ENCODE measurements around the gene POLR2C.

Gene POLR2C

DNA sequence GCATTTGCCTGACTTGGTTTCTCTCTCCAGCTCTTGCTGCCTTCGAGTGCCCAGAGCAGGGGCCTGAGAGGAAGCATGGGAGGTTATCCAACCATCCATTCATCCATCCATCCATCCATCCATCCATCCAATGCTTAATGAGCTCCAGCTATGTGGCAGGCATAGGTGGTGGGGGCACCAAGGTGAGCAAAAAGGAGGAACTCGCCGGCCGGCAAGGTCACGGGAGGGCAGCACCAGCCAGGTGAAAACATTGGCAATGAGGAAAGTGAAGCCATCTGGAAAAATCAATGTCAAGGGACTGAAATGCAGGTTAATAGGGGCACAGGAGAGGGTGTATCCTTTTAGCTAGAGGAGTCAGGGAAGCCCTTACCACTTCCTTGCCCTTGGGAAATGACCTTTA is 42.0 kb downstream of the POLR2C start:
- no peak for FAIRE-seq

DNA sequence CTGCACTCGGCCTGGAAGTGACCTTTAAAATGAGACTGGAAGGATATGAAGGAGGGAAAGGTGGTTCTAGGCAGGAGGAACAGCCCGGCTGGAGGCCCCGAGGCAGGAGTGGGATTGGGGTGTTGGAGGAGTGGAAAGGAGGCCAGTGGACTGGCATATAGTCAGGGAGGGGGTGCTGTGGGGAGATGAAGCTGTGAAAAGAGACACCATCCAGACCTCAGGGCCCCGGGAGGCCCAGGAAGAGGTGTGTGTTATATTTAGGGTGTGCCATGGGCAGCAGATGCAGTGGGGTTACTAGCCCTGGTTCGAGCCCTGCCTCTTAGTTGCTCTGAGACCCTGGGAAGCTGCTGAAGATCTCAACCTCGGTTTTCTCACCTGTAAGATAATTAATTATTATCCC is 42.7 kb downstream of the POLR2C start:
- no peak for FAIRE-seq

DNA sequence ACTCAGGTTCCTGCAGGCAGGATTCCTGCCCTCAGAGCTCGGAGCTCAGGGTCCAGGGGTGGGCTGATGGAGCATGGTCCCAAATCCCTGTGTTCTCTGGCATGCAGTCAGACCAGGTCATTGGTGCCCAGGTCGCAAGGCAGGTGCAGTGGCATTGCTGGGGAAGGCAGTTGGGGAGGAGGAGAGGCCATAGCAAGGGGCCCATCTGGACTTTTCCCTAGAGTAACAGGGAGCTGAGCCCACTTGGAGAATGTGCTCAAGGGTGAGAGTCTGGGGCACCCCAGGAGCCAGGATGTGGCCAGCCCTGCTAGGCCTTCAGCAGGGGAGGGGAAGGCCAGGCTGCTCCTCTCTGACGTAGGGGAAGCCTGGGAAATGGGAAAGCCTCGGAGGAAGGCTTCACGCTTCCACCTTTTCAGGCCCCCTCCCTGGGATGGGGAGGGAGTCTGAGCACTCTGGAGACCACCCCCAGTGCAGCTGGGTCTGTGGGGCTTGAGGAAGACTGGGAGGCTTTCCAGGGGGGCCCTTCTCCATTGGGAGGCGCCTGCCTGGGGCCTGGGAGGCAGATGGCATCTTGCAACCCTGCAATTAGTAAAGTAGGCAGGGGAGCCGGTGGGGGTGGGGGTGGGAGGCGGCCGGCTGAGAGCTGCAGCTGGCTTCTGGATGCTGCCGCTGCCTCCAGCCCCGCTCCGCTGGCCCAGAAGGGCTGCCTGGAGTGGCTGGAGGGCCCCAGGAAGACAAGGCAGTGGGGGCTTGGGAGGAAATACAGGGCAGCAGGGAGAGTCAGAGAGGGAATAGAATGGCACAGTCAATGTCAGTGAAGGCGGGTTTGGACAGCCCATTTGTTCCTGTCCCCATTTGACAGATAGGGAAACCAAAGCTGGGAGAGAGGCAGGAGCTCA is 44.9 kb downstream of the POLR2C start:
- FAIRE-seq: no peak

DNA sequence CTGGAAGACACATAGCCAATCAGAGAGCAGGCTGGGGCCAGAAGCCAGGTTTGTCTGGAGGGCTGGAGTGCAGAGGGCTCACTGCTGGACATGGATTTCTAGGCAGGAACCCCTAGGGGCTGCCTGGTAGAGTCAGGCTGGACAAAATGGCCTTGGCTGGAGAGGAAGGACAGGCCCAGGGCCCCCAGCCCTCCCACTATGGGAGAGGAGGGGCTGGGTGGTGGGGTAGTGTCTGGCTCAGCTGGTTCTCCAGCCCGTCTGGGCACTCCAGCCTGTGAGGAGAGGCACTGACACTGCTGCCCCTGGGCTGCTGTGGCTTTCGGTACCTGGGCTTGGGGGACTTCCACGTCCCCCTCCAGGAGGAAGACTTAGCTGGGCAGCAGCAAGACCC is 45.6 kb downstream of the POLR2C start:
- no peak for FAIRE-seq

DNA sequence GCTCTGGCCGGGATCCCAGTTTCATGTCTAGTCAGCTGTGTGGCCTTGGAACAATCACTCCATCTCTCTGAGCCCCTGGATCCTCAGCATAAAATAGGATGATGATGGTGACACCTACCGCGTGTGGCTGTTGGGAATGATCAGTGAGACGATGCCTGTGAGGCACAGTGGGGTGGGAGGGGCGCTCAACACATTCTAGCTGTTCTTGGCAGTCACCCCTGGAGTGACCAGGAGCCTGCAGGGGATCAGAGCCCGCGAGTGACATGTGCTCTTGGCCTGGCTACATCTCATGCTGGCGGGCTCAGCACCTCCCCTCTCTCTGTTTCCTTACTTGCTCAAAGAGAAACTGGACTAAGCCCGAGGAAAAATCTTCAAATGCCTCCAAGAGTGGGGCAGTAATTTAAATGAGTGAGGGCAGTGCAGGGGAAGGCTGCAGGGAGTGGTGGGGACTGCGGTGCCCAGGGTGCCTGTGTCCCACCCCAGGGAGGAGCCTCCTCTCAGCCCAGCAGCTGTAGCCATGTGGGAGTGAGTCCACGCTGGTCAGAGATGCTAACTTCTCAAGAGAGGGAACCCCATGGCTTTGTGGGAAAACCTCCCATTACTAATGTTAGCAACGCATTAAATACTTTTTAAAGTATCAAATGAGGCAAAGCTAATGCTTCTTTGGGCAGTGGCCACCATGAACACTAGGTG is 46.9 kb downstream of the POLR2C start:
- no peak for FAIRE-seq

DNA sequence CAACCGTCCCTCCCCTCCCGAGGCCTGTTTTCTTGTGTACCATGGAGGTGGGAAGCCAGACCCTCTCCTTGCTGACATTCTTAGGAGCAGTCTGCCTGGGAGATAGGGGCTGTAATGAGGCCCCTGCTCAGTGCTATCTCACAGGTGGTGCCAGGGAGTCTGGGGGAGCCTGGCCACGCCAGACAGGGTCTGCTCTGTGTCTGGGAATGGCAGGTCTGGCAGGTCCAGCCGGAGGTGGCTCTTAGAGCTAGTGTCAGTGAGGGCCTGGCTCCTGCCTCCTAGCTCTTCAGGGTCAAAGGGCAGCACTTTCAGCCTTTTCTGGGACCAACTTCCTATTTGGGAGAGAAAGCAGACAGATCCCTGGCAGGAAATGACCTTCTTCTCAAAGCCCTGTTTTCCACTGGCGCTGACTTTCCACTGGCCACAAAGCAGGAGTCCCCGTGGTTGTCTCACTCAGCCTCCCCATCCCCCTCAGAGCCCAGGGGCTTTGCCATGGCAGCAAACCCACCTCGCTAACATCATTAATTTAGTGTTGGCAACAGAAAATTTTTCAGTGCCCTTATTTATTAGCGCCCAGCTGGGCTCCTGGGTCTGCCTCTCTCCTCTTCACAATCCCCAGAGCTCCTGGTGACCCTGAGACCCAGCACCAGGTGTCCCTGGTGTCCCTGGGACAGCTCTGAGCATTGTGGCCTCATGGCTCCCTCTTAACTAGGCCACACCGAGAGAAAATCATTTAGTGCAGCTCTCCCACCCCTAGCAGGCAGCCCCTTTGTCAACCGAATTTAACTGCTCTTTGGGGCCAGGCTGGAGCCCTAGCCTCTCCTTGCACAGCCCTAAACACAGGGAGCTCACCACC is 47.8 kb downstream of the POLR2C start:
- no peak for FAIRE-seq

DNA sequence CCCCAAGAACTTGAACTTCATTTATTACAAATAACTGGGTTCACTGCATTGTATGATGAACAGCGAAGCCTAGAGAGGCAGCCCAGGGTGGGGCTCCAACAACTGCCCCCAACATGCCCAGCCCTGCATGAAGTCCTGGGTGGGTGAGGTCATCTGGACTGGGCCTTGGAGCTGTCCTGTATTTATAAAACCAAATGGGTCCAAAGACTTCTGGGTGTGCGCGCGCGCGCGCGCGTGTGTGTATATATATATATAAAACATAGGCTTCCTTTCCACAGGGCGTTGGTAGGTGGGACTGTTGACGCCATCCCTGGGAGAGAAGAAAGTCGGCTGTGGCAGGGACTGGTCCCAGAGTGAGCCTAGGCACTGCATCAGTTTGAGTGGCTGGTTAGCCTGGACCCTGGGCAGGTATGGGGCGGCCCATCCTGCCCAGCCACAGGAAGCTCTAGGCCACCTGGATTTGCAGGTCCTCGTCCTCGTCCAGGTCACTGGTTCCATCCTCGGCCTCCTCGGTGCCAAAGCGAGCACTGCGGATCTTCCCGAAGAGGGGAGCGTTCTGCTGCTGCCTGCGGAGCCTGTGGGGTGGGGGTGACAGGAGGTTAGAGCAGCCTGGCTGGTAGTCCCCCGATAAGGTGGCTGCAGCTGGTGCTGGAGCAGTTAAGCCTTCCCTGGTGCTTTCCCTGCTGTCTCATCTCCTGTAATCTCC is 50.0 kb downstream of the POLR2C start:
- FAIRE-seq: no peak

DNA sequence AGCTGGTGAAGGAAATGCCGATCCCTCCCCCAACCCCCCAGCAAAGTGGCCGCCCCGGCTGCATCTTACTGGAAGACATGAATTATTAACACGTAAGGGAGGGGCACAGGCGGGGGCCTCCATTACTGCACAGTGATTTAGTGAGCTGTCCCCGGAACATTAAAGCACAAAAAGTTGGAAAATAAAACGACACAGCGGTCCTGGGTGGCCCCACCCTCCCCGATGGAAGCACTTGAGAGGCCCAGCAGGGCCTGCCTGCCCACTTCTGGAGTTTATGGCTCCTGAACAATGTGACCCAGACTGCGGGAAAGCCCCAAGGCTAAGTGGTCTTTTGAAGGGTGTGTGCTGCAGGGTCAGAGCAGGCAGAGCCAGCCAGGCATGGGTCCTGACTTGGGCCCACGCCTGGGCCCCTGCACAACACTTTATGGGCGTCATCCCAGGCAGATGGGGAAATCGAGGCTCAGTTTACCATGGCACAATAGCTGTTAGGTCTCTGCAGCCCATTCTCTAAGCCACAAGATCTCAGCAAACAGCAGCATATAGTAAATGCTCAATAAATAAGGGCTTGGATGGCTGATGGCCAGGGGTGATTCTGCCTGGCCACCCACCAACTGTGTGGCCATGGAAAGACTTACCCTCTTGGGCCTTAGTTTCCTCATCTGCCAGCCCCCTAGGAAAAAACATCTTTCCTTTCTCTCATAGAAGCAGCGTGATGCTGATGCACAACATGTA is 51.1 kb downstream of the POLR2C start:
- FAIRE-seq: peak; percentile 86

DNA sequence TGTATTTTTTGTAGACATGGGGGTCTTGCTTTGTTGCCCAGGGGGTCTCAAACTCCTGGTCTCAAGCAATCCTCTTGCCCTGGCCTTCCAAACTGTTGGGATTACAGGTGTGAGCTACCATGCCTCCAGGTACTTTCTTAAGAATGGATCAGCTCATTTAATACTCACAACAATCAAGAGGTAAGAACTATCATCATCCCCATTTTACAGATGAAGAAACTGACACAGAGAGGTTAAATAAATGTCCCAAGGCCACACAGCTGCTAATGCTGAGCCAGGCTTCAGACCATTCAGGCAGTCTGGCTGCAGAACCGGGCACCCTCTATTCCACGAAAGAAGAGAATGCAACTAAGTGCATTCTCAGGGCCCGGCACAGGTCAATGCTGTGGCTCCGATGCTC is 51.9 kb downstream of the POLR2C start:
- no peak for FAIRE-seq

DNA sequence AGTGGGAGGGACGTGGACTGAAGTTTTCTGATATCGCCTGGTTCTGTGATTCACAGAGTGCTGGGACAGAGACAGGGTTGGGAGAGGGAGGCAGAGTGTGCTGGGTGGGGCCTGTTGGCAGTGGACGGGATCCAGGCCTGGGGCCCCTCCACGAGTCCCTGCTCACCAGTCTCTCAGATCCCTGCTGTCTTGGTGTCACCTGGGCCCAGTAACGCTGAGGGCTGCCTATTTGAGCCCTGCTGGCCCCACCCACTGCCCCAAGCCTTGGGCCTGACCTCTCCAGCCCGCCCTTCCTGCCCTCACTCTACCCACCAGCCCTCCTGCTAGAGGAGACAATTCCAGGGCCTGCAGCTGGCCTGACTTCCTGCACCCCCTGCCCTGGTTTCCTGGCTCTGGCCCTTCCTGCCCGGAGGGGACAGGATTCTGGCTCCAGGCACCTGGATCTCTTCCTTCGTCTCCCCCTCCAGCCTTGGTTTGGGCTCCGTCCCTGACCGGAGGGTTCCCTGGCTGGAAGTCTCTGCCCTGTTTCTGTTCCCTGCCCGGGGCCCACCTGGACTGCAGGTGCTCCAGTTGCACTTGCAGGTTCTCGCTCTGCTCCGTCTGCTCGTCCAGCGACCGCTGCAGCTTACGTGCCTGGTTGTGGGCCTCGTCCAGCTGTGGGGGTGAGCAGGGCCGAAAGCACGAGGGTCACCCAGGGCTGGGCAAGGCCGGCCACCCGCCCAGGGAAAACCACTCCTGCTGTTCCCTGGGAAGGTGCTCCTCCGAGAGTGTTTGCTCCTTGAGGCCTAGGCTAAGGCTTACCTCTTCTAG is 52.5 kb downstream of the POLR2C start:
- FAIRE-seq: no peak

DNA sequence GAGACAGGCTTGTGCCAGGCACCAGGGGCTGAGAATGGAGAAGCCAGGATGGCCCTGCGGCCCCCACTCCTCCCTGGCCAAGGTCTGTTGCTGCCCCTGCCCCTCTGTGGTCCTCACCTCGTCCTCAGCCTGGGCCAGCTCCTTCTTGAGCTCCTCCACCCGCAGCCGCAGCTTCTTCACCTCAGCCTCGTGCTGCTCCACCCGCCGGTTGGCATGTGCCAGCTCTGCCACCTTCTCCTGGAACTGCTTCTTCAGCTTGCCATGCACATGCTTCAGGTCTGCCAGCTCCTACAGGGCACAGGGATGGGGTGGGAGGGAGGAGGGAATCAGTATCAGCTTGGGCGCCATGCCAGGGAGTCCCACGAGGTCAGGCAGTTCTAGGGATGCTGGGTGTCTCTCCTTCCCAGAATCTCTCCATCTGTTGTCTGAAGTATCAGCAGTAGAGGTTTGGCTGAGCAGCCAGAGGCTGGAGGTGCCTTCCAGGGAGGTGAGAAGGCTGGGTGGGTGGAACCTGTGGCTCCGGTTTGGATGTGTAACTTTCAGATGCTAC is 53.8 kb downstream of the POLR2C start:
- FAIRE-seq: no peak

DNA sequence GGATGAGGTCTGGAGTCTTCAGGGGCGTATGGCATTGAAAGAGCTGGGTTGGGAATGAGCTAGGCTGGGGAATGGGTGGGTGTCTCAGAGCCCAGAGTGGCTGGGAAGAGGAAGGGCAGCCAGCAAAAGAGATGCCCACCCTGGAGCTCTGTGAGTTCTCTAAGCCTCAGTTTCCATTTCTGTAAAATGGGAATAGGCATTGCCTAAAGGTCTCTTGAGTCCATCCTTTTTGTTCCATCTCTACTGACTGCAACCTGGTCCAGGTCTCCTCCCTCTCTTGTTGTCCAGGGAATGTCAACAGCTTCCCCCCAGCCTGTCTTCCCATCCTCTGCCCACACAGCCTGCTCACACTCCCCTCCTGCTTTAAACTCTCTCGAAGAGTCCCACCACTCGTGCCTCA is 54.3 kb downstream of the POLR2C start:
- FAIRE-seq: no peak

DNA sequence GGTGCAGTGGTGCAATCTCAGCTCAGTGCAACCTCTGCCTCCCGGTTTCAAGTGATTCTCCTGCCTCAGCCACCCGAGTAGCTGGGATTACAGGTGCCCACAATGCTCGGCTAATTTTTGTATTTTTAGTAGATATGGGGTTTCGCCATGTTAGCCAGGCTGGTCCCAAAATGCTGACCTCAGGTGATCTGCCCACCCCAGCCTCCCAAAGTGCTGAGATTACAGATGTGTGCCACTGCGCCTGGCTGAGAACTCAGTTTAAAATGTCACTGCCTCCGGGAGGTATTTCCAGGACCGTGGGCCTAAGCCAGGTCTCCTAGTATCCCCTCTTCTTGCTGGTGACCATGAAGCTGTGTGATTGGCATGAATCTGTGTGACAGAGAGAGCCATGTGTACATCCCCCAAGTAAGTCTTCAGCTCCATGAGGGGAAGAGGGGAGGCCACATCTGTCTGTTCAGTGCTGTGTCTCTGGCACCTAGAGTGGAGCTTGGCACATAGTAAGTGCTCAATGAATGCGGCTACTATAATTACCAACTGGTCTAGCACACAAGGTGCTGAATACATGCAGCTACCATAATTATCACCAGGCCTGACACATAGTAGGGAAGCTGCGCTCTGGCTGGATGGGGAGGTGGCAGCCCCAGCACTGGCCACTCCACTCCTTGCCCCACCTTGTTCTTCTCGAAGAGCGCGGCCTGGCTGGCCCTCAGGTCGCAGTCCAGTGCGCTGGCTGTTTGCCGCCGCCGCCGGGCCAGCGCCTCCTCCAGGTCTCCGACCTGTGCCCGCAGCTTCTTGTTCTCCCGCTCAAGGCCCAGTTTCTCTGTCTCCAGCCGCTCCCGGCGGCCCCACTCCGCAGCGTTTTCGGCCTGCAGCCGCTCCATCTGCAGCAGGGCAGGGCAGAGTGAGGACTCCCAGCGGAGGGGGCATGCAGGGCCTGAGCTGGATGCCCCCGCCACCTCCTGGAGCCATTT is 55.2 kb downstream of the POLR2C start:
- FAIRE-seq: no peak

DNA sequence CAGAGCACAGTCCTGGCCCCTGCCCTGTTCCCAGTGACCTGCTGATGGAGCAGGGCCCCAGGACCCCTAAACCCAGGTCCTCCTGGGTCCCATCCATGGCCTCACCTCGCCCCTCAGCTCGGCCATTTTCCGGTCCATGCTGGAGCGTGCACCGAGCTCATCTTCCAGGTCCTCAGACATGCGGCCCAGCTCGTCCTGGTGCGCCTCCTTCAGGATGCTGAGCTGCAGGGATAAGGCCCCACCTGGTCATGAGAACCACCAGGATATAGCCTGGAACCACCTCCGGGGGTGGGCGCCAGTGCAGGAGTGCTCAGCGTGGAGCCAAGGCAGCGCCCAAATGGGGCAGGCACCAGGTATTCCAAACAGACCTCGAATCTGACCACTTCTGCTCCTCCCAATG is 56.0 kb downstream of the POLR2C start:
- FAIRE-seq: no peak

DNA sequence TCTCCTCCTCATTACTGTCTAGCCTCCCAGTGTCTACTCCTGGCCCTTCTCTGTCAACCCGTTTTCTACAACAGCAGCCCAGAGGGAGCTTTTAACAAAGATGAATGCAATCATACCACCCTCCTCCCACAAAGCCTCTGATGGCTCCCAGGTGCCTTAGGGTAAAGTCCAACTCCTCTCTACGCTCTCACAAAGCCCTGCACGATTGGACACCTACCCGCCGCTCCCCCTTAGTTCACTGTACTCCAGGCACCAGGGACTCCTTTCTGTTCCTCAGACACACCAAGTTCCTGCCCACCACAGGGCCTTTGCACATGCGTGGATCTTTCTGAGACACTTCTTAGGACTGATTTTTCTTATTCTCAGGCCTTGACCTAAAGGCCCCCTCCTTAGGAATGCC is 56.4 kb downstream of the POLR2C start:
- no peak for FAIRE-seq

DNA sequence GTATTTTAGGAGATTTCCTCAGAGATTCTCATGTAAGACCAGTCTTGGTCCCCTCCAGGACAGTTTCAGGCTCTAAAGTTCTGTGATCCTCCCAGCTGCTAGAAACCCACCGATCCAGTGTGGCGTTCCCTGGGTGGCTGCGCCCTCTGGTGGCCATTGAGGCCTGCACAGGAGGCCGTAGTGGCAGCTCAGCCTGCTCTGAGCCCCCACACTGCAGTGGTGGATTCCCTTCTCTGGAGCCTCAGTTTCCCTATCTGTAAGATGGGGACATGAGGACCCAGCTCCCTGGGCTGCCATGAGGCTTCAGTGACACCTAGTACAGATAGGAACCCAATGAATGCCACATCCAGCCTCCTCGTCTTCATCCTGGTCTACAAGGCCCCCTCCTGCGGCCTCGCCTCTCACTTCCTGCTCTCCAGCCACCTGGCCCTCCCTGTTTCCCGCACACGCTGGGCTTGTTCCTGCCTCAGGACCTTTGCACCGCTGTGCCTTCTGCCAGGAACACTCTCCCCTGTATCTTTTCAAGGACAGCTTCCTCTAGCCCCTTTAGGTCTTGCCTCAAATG is 57.4 kb downstream of the POLR2C start:
- no peak for FAIRE-seq

All from endometrium (tissue), 2 donors.